Measurements from ENCODE around the gene HBEGF. TPM values are rescaled to one million over a fixed set of nuclear protein-coding genes. Genes with fewer than 3 reads are reported as not detected.

HBEGF gene
- total RNA-seq, 1 donor from 2014 or later: 257 TPM

DNA sequence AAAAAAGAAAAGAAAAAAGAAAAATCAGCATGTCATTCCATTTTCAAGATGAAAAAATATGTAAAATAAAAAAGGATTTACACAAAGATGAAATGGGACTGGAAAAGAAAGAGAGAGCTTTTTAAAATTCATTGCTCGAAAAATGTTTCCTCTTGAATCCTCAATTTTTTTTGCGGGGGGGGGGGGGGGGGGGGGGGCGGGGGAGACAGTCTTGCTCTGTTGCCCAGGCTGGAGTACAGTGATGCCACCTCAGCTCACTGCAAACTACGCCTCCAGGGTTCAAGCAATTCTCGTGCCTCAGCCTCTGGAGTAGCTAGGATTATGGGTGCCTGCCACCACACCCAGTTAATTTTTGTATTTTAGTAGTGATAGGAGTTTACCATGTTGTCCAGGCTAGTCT, 60.0 kb downstream of the HBEGF start:
- Mint-ChIP-seq H3K9me3 (ENCODE audit: unreplicated experiment) (no peaks in the 10 kb centered on the region), H3K4me1 (ENCODE audit: low read depth, unreplicated experiment) (peaks cover 51% of the 10 kb centered on the region), H3K27ac (ENCODE audit: unreplicated experiment) (no peak overlapping the region), H3K36me3 (ENCODE audit: low read depth, unreplicated experiment) (peaks cover 4% of the 10 kb centered on the region), H3K27me3 (ENCODE audit: low read depth, unreplicated experiment) (no peaks in the 10 kb centered on the region), H3K4me3 (ENCODE audit: unreplicated experiment) (no peak overlapping the region)
- no peak for FAIRE-seq
- H3K4me2 ChIP-seq (ENCODE audit: low read length): no peak overlapping the region
- no peak overlapping the region for H3K27ac ChIP-seq (ENCODE audit: low read depth, low read length)
- TF ChIP-seq, protein P1, sequence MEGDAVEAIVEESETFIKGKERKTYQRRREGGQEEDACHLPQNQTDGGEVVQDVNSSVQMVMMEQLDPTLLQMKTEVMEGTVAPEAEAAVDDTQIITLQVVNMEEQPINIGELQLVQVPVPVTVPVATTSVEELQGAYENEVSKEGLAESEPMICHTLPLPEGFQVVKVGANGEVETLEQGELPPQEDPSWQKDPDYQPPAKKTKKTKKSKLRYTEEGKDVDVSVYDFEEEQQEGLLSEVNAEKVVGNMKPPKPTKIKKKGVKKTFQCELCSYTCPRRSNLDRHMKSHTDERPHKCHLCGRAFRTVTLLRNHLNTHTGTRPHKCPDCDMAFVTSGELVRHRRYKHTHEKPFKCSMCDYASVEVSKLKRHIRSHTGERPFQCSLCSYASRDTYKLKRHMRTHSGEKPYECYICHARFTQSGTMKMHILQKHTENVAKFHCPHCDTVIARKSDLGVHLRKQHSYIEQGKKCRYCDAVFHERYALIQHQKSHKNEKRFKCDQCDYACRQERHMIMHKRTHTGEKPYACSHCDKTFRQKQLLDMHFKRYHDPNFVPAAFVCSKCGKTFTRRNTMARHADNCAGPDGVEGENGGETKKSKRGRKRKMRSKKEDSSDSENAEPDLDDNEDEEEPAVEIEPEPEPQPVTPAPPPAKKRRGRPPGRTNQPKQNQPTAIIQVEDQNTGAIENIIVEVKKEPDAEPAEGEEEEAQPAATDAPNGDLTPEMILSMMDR (IDR thresholded peaks at IDR 0.05; ENCODE audit: insufficient read depth, low read depth, low read length): no peak
- no peak for TF ChIP-seq EZH2 (IDR thresholded peaks at IDR 0.05; ENCODE audit: insufficient read depth, low read length)
- peaks cover 53% of the 10 kb centered on the region for H4K20me1 ChIP-seq (ENCODE audit: insufficient read depth, low read length)
- H3K4me1 ChIP-seq (ENCODE audit: insufficient read depth, low read length): no peaks in the 10 kb centered on the region
- no peak for DNase-seq (ENCODE audit: low read depth)
- H2AFZ ChIP-seq (ENCODE audit: low read depth, low read length): no peak overlapping the region
- no peaks in the 10 kb centered on the region for H3K27me3 ChIP-seq (ENCODE audit: insufficient read depth, low read length)
- H3K79me2 ChIP-seq (ENCODE audit: insufficient read depth, low read length): peaks cover 99% of the 10 kb centered on the region
- H3K9me3 ChIP-seq (ENCODE audit: insufficient read depth, low read depth, low read length): no peaks in the 10 kb centered on the region
- no peaks in the 10 kb centered on the region for H3K36me3 ChIP-seq (ENCODE audit: insufficient read depth, low read length)
- no peak overlapping the region for H3K4me3 ChIP-seq (ENCODE audit: insufficient read depth, low read depth, low read length)
- H3K9ac ChIP-seq (ENCODE audit: low read length): no peak overlapping the region

DNA sequence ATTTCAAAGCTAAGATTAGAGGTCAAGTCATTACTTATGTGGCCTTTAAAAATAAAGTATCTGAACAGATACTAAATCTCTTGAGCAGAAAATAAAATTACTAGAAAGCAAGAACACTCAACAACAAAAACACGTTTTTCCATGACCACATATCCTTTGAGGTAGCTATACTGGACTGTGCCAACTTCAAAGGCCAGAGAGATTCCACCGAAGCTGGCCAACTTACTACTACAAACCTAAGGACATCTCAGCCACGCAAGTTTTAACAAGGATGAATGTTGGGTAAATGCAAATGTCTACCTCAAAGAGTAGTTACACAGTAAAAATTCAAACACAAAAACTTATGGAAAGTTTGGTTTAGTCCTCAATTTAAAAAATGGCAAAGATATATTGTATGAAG, 62.4 kb downstream of the HBEGF start:
- Mint-ChIP-seq H3K27me3 (ENCODE audit: low read depth, unreplicated experiment) (no peaks in the 10 kb centered on the region), H3K9me3 (ENCODE audit: unreplicated experiment) (no peaks in the 10 kb centered on the region), H3K36me3 (ENCODE audit: low read depth, unreplicated experiment) (no peaks in the 10 kb centered on the region), H3K4me3 (ENCODE audit: unreplicated experiment) (no peak overlapping the region), H3K27ac (ENCODE audit: unreplicated experiment) (no peak overlapping the region), H3K4me1 (ENCODE audit: low read depth, unreplicated experiment) (peaks cover 32% of the 10 kb centered on the region)
- Histone ChIP-seq H3K4me1 (ENCODE audit: insufficient read depth, low read length) (no peaks in the 10 kb centered on the region), H3K9ac (ENCODE audit: low read length) (no peak overlapping the region), H3K36me3 (ENCODE audit: insufficient read depth, low read length) (peaks cover 6% of the 10 kb centered on the region), H4K20me1 (ENCODE audit: insufficient read depth, low read length) (peaks cover 47% of the 10 kb centered on the region), H3K9me3 (ENCODE audit: insufficient read depth, low read depth, low read length) (no peaks in the 10 kb centered on the region), H2AFZ (ENCODE audit: low read depth, low read length) (no peak overlapping the region), H3K27me3 (ENCODE audit: insufficient read depth, low read length) (no peaks in the 10 kb centered on the region), H3K27ac (ENCODE audit: low read depth, low read length) (no peak overlapping the region), H3K4me3 (ENCODE audit: insufficient read depth, low read depth, low read length) (no peak overlapping the region), H3K79me2 (ENCODE audit: insufficient read depth, low read length) (peaks cover 87% of the 10 kb centered on the region), H3K4me2 (ENCODE audit: low read length) (no peak overlapping the region)
- TF ChIP-seq, protein P1 (IDR thresholded peaks at IDR 0.05; ENCODE audit: insufficient read depth, low read depth, low read length): no peak
- TF ChIP-seq EZH2 (IDR thresholded peaks at IDR 0.05; ENCODE audit: insufficient read depth, low read length): no peak
- no peak for FAIRE-seq
- no peak for DNase-seq (ENCODE audit: low read depth)

Other genes with a start within 250 kb of the HBEGF start
- gene PURA, start 232.5 kb downstream of the HBEGF start, total RNA-seq: 9.1 and 9.2 TPM in 2 replicates
- 2.4 and 2.6 TPM in 2 replicates for gene IGIP, start 220.7 kb downstream of the HBEGF start, total RNA-seq
- gene CYSTM1, start 171.4 kb downstream of the HBEGF start, total RNA-seq: 35.2 and 46.3 TPM in 2 replicates
- 199 and 202 TPM in 2 replicates for gene PFDN1, start 43.5 kb downstream of the HBEGF start, total RNA-seq
- 0.25 TPM in 1 of 2 replicates, not detected in the other for gene SLC4A9, start 13.6 kb upstream of the HBEGF start, total RNA-seq
- 49.7 and 56.5 TPM in 2 replicates for gene ANKHD1, start 55.2 kb upstream of the HBEGF start, total RNA-seq
- gene EIF4EBP3, start 201.1 kb upstream of the HBEGF start, total RNA-seq: 2.4 and 3.6 TPM in 2 replicates
- 71.3 and 72.4 TPM in 2 replicates for gene SRA1, start 210.9 kb upstream of the HBEGF start, total RNA-seq
- gene APBB3, start 218.0 kb upstream of the HBEGF start, total RNA-seq: 20.4 and 21.1 TPM in 2 replicates
- gene SLC35A4, start 218.2 kb upstream of the HBEGF start, total RNA-seq: 59.9 and 61.8 TPM in 2 replicates

Measured in astrocyte (in vitro differentiated cells and primary cell).